SIG-M5 (cell line): ENCODE measurements around the gene RGPD3.
"Not testable (repeated sequence)": the region's sequence is repeated elsewhere in the genome, so short reads cannot be mapped to it uniquely, and the experiment has no call there.

Experiments used
- DNase-seq: peaks from one replicate; lab custom pipeline; 2025; lab: John Stamatoyannopoulos, UW

The RGPD3 gene

GRCh38 chr2:106468107-106468506 is at the start of gene RGPD3:
Gene RGPD3, minus strand, starts transcription at chr2:106468413. Its CDS starts 125 bp downstream, at chr2:106468288.
- DNase-seq = not testable (repeated sequence)

GRCh38 chr2:106517329-106517728 is 49.1 kb upstream of the RGPD3 start:
- DNase-seq = no peak

GRCh38 chr2:106516864-106517263 is 48.7 kb upstream of the RGPD3 start:
- no peak for DNase-seq

- DNase-seq = no peak
Measured at GRCh38 chr2:106516436-106516835, 48.2 kb upstream of the RGPD3 start.

- not testable (repeated sequence) for DNase-seq
Measured at GRCh38 chr2:106514827-106515226, 46.6 kb upstream of the RGPD3 start.

GRCh38 chr2:106513391-106513790 is 45.2 kb upstream of the RGPD3 start:
- not testable (repeated sequence) for DNase-seq

GRCh38 chr2:106511934-106512333 is 43.7 kb upstream of the RGPD3 start:
- not testable (repeated sequence) for DNase-seq

GRCh38 chr2:106511476-106511901 is 43.3 kb upstream of the RGPD3 start:
- not testable (repeated sequence) for DNase-seq

GRCh38 chr2:106510791-106511190 is 42.6 kb upstream of the RGPD3 start:
- DNase-seq = not testable (repeated sequence)

GRCh38 chr2:106509374-106509770 is 41.2 kb upstream of the RGPD3 start:
- not testable (repeated sequence) for DNase-seq

GRCh38 chr2:106508660-106509373 is 40.6 kb upstream of the RGPD3 start:
- not testable (repeated sequence) for DNase-seq

- DNase-seq = not testable (repeated sequence)
Measured at GRCh38 chr2:106506002-106506687, 37.9 kb upstream of the RGPD3 start.

GRCh38 chr2:106504787-106505186 is 36.6 kb upstream of the RGPD3 start:
- not testable (repeated sequence) for DNase-seq

- DNase-seq = not testable (repeated sequence)
Measured at GRCh38 chr2:106504192-106504591, 36.0 kb upstream of the RGPD3 start.

GRCh38 chr2:106502351-106502750 is 34.1 kb upstream of the RGPD3 start:
- DNase-seq = not testable (repeated sequence)

GRCh38 chr2:106500350-106500749 is 32.1 kb upstream of the RGPD3 start:
- not testable (repeated sequence) for DNase-seq

GRCh38 chr2:106498549-106498948 is 30.3 kb upstream of the RGPD3 start:
- DNase-seq = not testable (repeated sequence)

GRCh38 chr2:106492913-106493312 is 24.7 kb upstream of the RGPD3 start:
- DNase-seq = not testable (repeated sequence)

GRCh38 chr2:106492399-106492798 is 24.2 kb upstream of the RGPD3 start:
- not testable (repeated sequence) for DNase-seq

GRCh38 chr2:106489701-106490100 is 21.5 kb upstream of the RGPD3 start:
- DNase-seq = not testable (repeated sequence)

- not testable (repeated sequence) for DNase-seq
Measured at GRCh38 chr2:106487386-106488191, 19.4 kb upstream of the RGPD3 start.
